Stomach (tissue), 4 donors: ENCODE data around the gene SP3.

Experiments
- EP300 ChIP-seq: sonication (generic); formaldehyde crosslinking; IDR thresholded peaks from one replicate; pipeline ENCODE4 v1.6.1; 2017; ENCODE audit warnings: antibody characterized with exemption
- POLR2A ChIP-seq, 4 donors: fragments of 450-650 bp; IDR thresholded peaks; one replicate each; pipeline ENCODE4 v1.6.1; 2016; ENCODE audit warnings: antibody characterized with exemption in 4 of 4, control low read depth in 2 of 4, mild to moderate bottlenecking in 1 of 4, moderate library complexity in 1 of 4
- TF ChIP-seq, protein P1 (sequence below), 7 experiments: fragments of 450-650 bp in 4 of 7; fragments of 200-600 bp in 3 of 7; sonication (generic) in 3 of 7; IDR thresholded peaks; one replicate each; pipeline ENCODE4 v1.5.1; 2016 to 2019; ENCODE audit warnings: antibody characterized with exemption in 7 of 7, control low read depth in 2 of 7, mild to moderate bottlenecking in 1 of 7

DNA sequence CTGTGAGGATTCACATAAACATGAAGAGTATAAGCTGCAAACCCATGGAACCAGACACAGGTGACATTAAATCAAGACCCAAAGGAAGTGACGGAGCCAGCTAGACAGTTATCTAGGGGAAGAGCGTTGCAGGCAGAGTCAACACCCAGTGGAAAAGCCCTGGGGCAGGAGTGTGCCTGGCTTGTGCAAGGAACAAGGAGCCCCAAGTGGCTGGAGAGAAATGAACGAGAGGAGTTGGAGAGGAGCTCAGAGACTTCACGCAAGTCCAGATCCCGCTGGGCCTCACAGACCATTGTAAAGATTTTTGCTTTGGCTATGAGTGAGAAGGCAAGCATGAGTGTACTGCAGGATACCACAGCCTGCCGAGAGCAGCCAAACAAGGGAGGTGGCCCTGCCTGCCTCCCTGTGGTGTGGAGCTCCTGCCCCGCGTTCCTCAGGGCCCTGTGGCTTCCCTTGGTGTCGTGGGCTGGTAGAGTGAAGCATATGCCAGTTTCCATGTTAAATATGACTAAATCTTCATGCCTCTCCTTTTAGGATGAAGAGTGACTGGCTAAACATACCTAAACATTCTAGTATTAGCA is 88.2 kb downstream of the SP3 start:
- TF ChIP-seq, protein P1, sequence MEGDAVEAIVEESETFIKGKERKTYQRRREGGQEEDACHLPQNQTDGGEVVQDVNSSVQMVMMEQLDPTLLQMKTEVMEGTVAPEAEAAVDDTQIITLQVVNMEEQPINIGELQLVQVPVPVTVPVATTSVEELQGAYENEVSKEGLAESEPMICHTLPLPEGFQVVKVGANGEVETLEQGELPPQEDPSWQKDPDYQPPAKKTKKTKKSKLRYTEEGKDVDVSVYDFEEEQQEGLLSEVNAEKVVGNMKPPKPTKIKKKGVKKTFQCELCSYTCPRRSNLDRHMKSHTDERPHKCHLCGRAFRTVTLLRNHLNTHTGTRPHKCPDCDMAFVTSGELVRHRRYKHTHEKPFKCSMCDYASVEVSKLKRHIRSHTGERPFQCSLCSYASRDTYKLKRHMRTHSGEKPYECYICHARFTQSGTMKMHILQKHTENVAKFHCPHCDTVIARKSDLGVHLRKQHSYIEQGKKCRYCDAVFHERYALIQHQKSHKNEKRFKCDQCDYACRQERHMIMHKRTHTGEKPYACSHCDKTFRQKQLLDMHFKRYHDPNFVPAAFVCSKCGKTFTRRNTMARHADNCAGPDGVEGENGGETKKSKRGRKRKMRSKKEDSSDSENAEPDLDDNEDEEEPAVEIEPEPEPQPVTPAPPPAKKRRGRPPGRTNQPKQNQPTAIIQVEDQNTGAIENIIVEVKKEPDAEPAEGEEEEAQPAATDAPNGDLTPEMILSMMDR (IDR thresholded peaks at IDR 0.05): no peak
- TF ChIP-seq EP300 (no peak), POLR2A (IDR thresholded peaks at IDR 0.05) (no peak)
